GM04503 (cell line): ENCODE results near the gene SBNO1.
"Not testable (repeated sequence)": the region's sequence is repeated elsewhere in the genome, so short reads cannot be mapped to it uniquely, and the experiment has no call there.

Source experiments
- DNase-seq: peaks from one replicate; pipeline ENCODE4 v3.0.0-alpha.2; 2012; ENCODE audit warnings: low read depth

The SBNO1 gene

GRCh38 chr12:123364532-123365024 is at the start of gene SBNO1:
TSS of gene SBNO1 (minus strand) at chr12:123364847. CDS start at chr12:123350441, 14,406 bp downstream.
- no peak for DNase-seq

GRCh38 chr12:123410041-123410412 is 45.4 kb upstream of the SBNO1 start:
- no peak for DNase-seq

GRCh38 chr12:123409284-123410040 is 44.8 kb upstream of the SBNO1 start:
- not testable (repeated sequence) for DNase-seq

DNA sequence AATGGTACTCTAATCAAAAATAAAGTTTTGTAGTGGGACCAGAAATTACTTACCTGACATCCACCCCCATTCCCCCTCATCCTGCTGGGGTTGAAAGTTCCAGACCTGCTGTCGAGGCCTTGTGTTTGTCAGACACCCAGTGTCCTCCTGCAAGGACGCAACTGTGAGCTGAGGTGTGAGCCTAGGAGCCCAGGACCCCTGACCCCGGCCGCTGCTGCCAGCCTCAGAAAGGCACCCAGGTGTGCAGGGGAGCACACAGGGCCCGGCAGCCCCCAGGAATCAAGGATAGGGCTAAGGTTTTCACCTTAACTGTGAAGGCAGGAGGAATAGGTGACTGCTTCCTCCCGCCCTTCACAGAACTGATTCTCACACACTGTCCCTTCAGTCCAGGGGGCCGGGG is 44.0 kb upstream of the SBNO1 start:
- DNase-seq = not testable (repeated sequence)

GRCh38 chr12:123407934-123408333 is 43.3 kb upstream of the SBNO1 start:
- DNase-seq = not testable (repeated sequence)

DNA sequence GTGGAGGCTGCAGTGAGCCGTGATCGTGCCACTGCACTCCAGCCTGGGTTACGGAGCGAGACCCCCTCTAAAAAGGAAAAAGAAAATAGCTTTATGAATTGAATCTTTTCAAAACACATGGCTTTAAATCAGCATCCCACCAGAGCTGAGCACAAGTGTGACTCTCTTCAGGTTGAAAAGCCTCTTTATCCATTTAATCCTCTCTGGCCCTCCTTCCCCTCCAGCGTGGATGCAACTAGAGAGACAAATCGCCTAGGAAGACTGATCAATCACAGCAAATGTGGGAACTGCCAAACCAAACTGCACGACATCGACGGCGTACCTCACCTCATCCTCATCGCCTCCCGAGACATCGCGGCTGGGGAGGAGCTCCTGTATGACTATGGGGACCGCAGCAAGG is 42.6 kb upstream of the SBNO1 start:
- DNase-seq = not testable (repeated sequence)

- DNase-seq = no peak
These were observed 39.9 kb upstream of the SBNO1 start for GRCh38 chr12:123404581-123404980.

DNA sequence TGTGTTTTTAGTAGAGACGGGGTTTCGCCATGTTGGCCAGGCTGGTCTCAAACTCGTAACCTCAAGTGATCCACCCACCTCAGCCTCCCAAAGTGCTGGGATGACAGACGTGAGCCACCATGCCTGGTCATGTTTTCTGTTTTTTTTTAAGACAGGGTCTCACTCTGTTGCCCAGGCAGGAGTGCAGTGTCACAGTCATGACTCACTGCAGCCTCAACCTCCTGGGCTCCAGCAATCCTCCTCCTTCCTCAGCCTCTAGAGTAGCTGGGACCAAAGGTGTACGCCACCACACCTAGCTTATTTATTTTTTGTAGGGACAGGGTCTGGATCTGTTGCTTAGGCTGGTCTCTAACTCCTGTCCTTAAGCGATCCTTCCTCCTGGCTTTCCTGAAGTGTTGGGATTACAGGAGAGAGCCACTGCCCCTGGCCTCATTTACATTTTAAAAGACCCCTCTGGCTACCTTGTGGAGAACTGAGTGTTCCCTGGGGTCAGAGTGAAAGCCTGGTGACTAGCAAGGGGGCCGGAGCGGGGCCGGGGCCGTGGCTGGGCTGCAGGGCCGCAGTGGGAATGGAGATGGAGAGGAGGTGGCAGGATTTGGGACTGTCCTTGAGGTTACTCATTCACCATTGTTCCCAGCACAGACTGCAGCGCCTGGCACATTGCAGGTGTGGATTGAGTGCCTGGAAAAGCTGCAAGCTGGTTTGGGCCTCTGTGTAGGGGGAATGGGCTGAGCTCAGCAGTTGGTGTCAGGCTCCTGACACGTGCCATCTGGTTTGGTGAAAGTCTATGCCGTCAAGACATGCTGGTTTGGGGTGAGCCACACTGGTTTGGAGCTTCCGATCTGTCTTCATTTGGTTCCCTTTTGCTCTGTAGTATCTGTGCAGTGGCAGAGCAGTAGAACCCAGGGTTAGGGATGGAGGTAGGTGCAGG is 37.4 kb upstream of the SBNO1 start:
- DNase-seq = no peak

GRCh38 chr12:123399255-123399617 is 34.6 kb upstream of the SBNO1 start:
- DNase-seq = no peak

DNA sequence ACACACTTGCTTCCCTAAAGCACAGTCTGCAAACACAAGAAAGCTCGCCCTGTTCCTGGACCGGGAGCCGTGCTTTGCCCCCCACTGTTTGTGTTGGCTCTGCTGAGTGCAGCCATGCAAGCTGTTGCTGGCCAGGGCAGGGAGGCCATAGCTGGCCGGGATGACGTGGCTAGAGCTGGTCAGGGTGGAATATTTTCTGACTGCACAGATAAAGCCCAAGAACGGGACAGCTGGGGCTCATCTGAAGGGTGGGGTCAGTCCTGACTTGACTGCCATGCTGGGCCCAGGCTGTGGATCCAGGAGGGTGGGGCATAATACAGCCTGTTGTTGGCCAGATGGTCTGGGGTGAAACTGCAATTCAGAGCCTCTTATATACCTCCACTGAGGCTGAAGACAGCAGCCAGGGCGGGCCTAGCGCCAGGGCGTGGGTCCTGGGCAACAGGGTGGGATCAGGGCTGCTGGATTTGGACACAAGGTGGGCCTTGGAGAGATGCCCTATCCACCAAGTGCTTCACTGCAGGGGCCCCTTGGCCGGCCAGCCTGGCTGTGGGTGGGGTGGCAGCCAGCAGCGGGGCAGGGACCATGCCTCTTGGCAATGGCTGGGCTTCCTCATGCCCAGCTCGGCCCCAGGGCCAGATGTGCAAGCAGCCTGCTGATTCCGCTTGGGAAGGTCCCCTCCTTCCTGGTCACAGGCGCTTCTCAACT is 34.1 kb upstream of the SBNO1 start:
- peak; percentile 66 for DNase-seq

DNA sequence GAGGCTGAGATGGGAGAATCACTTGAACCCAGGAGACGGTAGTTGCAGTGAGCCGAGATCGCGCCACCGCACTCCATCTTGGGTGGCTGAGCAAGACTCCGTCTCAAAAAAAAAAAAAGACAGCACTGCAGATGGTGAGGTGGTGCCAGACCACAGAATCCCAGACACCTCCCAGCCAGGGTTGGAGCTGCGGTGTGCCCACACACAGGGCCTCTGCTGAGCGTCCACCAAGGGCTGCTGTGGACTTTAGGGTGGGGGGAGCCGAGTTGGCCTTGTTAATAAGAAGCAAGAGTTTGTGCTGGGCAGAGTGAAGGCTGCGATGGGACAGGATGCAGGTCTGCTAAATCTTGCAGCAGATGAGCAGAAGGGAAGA is 33.5 kb upstream of the SBNO1 start:
- DNase-seq = no peak

GRCh38 chr12:123397400-123397799 is 32.8 kb upstream of the SBNO1 start:
- no peak for DNase-seq

DNA sequence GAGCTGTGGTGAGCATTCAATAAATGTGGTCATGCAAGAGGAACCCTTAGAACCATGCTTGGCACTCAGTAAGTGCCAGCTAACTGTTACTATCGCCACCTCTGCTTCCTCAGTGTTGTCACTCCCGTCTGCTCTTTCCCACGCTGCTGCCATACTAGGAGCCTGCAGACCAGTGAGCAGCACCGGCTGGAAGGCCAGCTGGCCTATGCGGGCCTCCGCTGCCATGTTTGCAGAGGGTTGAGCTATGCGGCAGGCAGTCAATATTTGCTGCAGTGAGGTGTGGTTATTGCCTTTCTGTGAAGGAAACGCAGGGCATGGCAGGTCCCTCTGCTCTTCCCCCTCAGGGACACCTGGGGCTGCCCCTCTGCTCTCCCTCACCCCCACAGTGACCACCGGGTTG is 32.3 kb upstream of the SBNO1 start:
- no peak for DNase-seq

DNA sequence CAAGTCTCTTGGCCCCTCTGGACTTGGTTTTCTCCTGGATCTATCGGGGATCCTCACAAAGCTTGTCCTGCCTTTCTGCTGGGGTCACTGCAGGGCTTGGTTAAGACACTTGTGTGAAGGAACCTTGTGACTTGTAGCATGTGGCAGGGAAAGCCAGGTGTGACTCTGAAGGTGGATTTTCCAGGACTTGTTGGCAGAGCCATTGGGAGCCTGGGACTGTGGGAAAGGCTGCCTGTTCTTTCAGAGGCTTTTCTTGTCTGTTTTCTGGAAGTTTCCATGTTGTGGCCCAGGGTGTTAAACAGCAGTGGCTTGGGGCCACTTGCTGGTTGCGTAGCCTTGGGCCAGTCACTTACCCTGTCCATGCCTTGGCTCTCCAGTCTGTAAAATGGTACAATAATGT is 31.9 kb upstream of the SBNO1 start:
- no peak for DNase-seq

GRCh38 chr12:123395236-123395635 is 30.6 kb upstream of the SBNO1 start:
- DNase-seq = no peak

- DNase-seq = no peak
These were observed 29.1 kb upstream of the SBNO1 start for GRCh38 chr12:123393747-123394146.

DNA sequence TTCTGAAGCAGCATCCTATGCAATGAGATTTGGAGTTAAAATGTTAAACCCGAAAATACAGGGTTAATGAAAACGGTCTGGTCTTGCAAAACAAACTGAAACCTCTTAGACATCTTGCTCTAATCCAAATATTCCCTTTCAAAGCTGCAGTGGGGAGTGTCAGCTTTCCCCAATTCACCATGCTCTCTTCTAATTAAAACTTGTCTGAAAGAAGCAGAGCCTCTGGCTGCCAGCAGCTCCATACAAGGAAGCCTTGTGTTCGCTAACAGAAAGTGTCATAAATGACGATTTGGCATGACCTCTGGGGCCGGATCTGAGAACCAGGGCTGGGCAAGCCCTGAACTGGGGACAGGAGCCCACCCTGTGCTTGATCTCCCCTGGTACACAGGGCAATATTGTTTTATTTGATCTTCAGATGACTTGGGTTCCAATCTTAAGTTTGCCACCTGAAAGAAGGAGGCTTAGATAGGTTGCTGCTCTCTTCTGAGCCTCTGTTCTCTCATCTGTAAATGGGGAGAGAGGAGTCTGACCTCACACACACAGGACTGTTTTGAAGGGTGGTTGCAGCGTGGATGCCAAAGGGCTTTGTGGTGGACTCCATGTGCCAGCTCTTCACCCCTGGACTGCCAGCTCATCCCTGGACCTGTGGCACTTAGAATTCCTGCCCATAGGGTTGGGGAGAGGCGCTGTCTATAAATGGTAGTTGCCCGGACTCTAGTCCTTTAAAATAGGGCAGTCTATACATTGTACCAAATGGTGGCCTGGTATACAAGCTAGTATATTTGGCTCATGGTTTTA is 27.1 kb upstream of the SBNO1 start:
- no peak for DNase-seq

DNA sequence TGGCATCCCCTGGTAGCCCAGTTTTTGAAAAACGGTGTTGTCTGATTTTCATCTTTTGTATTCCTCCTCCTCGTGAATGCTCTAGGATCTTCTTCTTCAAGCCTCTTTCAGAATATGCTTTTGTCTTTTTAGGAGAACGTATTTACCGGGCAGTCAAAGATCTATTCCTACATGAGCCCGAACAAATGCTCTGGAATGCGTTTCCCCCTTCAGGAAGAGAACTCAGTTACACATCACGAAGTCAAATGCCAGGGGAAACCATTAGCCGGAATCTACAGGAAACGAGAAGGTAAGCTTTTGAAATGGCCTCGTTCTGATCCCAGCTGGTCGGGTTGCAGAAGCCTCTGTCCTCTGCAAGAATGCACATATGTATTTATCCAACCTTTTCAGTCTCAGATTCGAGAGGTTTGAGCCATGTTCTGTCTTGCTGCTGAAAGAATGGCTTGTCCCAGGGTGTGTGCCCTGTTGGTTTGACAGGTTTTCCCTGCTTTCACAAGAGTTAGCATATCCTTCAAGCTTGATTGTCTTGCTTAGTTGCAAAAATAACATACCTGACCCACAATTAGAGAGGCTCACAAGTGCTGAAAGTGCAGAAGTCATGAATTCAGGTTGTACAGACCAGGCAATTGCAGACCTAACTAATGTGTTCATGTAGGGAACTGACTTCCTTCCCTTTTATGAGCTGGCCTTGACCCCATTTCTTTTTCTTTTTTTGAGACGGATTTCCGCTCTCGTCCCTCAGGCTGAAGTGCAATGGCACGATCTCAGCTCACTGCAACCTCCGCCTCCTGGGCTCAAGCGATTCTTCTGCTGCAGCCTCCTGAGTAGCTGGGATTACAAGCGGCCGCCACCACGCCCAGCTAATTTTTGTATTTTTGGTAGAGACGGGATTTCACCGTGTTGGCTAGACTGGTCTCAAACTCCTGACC is 26.1 kb upstream of the SBNO1 start:
- DNase-seq = no peak

DNA sequence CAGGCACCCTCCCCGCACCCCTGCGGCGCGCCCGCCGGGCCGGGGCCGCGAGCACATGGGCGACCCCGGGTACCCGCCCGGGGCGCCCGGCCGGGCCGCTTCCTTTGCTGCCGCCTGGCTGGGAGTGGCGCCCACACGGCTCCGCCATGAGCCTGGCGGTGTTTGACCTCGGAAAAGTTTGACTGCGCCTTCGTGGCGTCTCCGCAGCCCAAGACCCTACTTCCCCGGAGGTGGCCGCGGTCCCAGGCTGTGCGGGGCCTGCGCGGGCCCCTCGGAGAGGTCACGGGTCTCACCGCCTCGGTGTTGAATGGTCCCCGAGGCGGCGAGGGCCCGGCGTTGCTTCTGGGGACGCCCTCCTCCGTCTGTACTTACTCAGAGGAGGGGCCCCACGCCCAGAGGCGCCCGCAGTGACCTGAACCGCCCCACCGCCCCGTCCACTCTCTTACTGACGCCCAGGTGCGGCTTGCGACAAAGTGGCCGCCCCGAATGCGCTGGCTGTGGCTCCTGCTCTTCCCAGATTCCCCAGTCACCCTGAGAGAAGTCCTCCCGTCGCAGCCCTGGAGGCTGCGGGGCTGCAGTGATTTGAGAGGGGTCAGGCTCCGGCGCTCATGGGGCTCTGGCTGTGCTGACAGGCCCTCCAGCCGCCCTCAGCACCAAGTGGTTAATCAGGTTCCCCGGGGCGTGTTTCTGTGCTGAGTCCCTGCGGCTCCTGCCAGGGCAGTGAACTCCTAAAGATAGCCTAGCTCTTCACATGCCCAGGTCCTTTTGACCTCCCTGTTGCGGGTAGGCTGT is 25.1 kb upstream of the SBNO1 start:
- DNase-seq = no peak
